Ramos (cell line): ENCODE data around the gene DDX17.

Source experiments
- in situ Hi-C: fragments of 300-500 bp; cut with MboI; formaldehyde crosslinking; loops from one replicate; pipeline ENCODE4 v1.14.3; 2022; ENCODE audit warnings: low sequenced_read_pairs; ENCODE audit not compliant: unreplicated experiment

Gene DDX17

GRCh38 chr22:38506118-38506962 lies at the start of gene DDX17:
Gene DDX17, minus strand, starts transcription at chr22:38506311.
- in situ Hi-C loops: no loop called here

DNA sequence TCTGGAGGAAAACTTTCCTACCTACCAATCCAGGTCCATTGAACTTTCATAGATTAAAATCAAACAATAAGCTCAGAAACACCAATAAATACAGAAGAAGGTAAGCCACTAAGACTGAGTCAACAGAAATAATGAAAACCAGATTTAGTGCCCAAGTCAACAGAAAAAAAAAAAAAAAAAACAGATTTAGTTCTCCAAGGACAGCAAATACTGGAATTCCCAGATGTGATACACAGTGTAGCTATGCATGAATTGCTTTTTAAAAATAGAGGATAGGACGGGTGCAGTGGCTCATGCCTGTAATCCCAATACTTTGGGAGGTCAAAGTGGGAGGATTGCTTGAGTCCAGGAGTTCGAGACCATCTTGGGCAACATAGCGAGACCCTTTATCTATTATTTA lies 48.2 kb upstream of the DDX17 start:
- in situ Hi-C loops: no loop called here

DNA sequence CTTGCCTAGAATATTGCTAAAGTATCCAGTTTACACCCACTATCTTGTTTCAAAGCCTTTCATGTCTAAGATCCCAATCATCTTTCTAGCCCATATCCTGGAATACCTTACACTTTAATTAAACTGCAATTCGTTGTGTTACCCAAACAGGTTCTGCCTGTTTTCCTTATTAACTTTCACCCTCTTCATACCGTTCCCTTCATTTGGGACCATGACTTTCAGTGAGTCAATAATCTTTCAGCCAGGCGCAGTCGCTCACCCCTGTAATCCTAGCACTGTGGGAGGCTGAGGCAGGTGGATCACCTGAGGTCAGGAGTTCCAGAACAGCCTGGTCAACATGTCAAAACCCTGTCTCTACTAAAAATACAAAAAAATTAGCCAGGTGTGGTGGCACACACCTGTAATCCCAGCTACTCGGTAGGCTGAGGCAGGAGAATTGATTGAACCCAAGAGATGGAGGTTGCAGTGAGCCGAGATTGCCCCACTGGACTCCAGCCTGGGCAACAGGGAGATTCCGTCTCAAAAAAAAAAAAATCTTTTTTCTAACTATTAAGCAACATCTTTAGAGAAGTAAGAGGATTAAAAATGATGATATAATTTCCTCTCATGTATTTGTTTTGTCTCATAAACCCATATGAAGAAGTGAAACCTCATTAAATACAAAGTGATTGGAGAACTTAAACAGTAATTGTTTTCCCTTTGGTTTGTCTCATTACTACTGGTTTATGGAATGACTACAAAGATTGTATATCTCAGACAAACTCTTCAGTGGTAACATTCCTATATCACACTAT lies 43.2 kb upstream of the DDX17 start:
- in situ Hi-C loops: no loop called here

DNA sequence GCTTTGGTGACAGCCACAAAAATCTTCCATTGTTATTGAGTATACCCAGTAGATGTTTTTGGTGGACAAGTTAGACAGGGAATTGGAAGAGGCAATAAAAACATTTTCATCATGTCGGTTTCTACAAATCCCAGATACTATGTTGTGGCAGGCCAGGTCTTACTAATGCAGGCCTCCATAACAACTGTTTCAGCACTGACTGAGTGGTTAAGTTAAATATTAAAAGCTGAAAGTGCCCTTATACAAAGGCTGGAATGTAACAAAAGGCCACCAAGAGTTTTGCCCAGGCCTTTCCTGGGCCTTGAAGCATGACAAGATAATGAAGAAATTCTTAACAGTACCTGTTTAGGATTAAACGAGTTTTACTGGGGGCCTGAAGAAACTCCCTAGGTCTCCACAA lies 34.6 kb upstream of the DDX17 start:
- in situ Hi-C loops: no loop called here

DNA sequence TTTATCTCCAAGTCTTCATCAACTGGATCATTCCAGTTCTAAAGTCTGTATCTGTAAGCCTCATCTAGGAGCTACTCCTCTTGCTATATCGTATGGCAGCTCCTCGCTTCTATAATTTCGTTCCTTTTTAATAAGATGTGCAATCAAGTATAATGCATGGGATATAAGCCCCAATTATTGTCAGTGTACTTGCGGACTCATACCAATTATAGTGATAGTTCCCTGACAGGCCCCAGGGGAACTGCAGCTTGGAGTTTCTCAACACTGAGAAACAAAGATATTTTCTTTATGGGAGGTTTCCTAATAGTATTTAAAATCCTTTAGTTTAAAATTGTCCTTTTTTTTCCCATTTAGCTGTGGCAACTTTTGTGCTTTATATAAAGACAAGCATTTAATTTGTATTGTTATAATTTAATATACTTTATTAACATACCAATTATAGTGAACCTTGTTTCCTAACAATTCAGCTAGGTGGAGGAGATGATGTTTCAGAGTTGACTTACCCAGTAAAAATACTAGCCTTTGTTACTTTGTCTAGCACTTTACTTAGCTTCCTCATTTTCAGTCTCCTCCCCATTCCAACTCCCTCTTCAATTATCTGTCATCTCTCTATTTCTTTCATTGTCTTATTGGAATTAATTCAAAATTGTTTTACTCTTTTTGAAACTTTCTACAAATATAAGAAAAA lies 25.3 kb upstream of the DDX17 start:
- in situ Hi-C loops: no loop called here

- in situ Hi-C loops: no loop called here
Measured at GRCh38 chr22:38524429-38524828, 18.3 kb upstream of the DDX17 start.

GRCh38 chr22:38523479-38523878 lies 17.4 kb upstream of the DDX17 start:
- in situ Hi-C loops: no loop called here

DNA sequence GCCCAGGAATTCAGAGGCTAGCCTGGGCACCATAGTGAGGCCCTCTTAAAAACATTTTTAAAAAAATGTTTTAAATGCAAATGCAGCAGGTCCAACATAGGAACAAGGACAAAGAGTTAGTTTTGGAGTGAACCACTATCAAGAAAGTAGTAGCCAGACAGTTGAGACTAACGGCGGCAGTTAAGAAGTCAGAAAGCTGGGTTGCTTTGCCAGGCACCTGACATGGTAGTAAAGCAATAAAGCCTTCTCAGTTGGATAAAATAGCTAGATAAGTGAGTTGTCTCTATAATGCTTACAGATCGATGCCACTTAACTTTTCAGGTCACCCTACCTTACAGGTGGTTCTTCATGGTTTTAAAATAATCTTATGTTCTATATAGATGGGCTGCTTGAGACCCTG lies 16.9 kb upstream of the DDX17 start:
- in situ Hi-C loops: no loop called here

GRCh38 chr22:38519453-38520250 lies 13.5 kb upstream of the DDX17 start:
- in situ Hi-C loops: no loop called here

GRCh38 chr22:38518620-38519019 lies 12.5 kb upstream of the DDX17 start:
- in situ Hi-C loops: no loop called here

GRCh38 chr22:38513063-38513462 lies 7.0 kb upstream of the DDX17 start:
- in situ Hi-C loops: no loop called here

DNA sequence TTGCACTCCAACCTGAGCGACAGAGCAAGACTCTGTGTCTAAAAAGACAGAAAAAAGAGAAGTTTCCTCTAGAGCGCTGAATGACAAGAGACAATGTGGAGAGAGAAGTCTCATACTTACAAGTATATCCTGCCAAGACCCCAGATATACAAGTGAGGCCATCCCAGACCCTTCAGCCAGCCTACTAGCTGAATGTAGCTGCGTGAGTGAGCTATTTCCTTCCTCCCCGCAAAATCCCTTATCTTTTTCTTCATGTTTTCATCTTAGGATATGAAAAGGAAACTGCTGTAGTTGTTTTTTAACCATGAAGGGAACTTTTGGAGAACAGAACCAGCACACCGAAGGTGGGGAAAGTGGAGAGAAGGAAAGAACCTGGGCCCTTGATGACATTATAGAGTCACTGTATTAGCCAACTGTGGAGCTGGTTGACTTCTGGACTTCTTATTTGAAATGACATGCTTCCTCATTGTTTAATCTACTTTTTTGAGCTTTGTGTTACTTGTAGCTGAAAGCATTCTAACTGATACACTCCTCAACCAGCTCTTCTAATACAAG lies 4.4 kb upstream of the DDX17 start:
- in situ Hi-C loops: no loop called here

- in situ Hi-C loops: no loop called here
Measured at GRCh38 chr22:38505541-38506117, 482 bp downstream of the DDX17 start.

- in situ Hi-C loops: no loop called here
Measured at GRCh38 chr22:38504731-38505540, 1.2 kb downstream of the DDX17 start.

DNA sequence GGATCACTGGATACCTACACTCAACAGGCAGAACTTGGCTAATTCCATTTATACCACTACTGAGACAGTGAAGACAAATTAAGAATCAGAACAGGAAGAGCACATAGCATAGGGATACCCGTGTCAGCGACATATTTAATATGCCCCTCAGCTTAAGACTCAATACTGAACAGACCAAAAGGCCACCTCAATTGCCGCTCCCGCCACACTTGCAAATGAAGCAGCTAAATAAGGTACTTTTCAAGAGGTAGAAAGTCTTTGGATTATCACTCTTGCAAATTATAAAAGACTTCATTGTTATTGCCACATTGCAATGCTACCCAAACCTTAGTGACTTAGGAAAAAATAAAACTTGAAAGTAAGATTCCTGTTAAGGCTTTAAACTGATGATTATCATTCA lies 3.1 kb downstream of the DDX17 start:
- in situ Hi-C loops: no loop called here

DNA sequence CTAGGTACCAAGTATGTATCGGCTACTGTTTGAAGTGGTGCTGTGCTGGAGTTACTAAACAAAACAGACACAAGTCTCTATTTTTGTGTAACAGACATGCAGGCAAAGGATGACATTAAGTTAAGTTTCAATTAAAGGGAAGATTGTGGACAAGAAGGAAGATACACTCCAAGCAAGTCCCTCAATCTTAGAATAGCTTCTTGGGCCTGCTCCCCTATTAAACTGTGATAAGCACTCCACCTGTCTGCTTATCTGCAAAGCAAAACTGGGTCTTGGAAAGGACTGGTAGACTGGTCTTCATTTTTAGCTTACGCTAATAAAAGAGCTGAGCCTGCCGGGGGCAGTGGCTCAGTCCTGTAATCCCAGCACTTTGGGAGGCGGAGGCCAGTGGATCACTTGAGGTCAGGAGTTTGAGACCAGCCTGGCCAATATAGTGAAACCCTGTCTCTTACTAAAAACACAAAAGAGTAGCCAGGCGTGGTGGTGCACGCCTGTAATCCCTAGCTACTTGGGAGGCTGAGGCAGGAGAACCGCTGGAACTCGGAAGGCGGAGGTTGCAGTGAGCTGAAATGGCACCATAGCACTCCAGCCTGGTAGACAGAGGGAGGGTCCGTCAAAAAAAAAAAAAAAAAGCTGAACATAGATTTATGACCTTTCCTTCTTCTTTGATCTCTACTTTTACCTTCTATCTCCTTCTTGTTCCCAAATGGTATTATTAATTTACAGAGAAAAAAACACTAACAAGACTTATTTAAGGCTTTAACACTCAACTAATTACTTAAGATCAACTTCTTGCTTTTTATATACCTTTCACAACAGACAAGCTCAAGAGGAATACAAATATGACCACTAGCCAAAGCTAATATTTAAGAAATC lies 4.1 kb downstream of the DDX17 start:
- in situ Hi-C loops: no loop called here

GRCh38 chr22:38497869-38498268 lies 8.2 kb downstream of the DDX17 start:
- in situ Hi-C loops: no loop called here

- in situ Hi-C loops: no loop called here
Measured at GRCh38 chr22:38494939-38495338, 11.2 kb downstream of the DDX17 start.
